NCI-H345 treated with DMSO at 0.1 percent for 48 hours (cell line): Measurements from ENCODE around the gene ADIG.
"Not testable (repeated sequence)": the region's sequence is repeated elsewhere in the genome, so short reads cannot be mapped to it uniquely, and the experiment has no call there.

Experiments used
- DNase-seq: peaks from one replicate; lab custom pipeline; 2025; ENCODE audit not compliant: unreplicated experiment; lab: John Stamatoyannopoulos, UW

The ADIG gene

DNA sequence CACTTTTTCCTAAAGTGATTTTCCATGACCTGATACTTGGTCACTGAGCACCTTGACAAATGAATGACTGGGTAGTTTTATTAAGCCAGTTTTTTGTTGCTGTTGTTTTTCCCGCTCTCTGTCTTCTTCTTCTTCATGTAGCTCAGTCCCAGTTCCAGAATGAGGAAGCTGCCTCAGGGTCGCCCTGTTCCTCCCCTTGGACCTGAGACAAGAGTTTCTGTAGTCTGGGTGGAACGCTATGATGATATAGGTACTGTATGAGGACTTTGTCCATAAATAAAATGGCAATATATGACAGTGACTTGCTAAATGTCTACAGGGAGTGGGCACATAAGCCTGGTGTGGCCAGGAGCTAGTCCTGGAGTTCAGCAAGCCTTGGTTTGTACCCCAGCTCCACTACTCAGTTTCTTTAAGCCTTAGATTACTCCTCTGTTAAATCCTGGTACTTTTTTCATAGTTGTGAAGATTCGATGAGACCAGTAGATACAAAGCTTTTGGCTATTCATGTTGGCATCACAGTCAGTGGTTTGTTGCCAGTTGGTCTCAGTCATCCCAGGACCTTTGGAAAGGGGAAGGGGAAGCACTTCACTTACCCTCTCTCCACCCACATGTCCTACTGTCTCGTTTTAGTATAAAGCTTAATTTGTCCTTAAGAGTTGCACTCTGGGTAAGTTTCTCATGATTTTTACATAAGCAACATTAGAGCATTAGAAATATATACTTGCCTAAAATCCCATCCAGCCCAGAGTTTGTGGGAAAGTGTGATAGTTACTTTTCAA is 11.1 kb upstream of the ADIG start:
- DNase-seq: no peak

GRCh38 chr20:38573413-38573812 is 7.6 kb upstream of the ADIG start:
- no peak for DNase-seq

DNA sequence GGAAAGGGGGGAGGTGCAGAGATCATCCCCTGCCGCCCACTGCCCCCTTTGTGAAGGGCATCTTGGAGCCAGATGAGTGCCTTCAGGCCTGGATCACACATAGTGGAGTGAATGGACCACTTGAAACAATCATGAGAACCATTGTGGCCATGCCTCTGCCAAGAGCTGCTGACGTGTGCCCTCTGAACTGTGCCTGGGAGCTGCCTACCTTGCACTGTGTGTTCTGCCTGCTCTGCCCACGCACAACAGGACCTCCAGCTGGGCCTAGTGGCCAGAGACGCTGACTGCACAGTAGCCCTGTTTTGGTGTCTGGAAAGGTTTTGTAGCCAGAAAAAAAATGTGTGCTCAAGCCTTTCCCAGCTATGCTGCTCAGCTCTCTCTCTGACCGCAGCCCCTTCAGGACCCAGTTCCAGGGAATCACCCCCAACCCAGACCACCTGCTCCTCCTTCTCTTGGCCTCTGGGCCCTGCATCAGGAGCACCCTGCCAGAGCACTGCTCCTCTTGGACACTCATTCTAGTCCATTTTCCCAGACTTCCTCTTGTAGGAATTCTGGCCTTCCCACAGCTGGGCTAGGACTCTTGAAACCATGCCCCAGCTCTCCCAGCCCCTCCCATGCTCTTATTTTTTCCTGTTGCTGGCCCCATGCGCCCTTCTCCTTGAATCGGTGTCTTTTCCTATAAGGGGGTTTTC is 1.6 kb upstream of the ADIG start:
- DNase-seq: no peak

DNA sequence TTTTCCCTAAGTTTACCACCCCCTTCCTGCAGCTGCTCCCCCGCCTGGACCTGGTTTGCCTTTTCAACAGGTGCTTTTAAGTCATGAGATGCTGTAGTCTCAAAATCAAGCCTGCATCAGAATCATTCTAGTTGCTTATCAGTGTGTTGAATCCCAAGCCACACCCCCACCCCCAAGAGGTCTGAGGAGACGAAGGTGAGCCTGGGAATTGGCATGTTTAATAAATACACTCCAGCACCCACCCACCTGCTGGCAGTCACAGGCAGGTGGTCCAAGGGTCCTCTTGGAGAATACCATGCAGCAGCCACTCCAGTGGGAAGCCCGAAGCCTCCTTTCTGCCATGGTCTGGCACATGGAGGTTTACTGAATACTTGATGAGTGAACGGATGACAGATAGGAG is 1.1 kb upstream of the ADIG start:
- DNase-seq: no peak

DNA sequence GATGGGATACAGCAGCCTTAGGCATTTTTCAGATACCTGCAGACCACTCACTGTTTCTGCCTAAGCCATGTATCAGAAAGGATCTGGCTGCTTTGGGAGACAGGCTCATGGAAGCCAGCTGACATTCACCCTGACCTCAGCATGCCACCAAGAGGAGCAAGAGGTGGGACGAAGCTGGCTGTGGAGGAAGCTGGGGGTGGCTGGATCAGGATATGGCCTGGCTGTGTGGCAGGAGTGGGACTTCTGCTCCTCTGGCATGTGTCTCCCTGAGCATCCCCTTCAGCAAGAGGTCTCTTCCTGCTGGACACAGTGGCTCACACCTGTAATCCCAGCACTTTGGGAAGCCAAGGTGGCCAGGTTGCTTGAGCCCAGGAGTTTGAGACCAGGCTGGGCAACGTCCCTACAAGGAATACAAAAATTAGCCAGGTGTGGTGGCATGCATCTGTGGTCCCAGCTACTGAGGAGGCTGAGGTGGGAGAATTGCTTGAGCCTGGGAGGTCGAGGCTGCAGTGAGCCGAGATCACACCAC is 897 bp downstream of the ADIG start:
- no peak for DNase-seq

DNA sequence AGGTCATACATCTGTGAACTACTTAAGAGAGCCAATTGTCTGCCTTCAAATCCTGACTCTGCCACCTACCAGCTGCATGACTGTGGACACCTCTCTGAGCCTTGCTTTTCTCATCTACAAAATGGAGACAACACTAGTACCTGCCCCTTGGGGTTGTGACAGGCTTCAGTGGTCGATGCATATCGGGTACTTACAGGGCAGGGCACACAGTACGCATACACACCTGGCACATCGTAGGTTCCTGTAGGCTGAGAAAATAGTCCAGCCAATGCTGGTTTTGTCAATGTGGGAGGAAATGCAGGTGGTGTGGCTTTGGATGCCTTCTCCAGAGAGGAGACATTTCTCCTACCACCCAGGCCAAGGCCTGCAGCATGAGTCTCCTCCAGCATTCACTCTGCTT is 2.3 kb downstream of the ADIG start:
- no peak for DNase-seq

DNA sequence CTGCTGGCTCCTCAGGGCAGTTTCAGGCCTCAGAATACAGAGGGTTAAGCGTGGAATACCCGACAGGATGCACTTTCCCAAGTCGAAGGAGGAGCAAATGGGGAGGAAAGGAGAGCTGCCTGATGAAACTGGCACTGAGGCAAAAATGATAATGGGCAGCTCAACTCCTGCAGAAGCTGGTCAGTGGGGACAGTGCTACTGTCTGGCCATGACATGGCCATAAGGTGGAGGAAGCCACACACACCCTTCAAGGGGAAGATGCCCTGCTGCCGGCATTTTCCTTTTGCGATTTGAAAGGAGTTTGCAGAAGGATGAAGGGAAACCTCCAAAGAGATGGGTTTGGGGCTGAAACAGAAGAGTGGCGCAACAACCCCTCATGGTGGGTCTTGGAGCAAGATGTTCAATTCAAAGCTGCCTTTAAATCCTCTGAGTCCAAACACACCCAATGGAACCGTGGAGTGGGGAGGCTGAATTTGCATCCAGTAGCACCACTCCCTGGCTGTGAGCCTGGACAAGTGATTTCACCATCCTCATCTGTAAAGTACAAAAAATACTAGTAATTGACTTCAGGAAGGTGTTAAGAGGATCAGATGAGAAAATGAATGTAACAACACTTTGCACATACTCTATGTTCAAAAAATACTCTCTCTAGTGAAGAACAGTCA is 3.2 kb downstream of the ADIG start:
- DNase-seq: no peak

DNA sequence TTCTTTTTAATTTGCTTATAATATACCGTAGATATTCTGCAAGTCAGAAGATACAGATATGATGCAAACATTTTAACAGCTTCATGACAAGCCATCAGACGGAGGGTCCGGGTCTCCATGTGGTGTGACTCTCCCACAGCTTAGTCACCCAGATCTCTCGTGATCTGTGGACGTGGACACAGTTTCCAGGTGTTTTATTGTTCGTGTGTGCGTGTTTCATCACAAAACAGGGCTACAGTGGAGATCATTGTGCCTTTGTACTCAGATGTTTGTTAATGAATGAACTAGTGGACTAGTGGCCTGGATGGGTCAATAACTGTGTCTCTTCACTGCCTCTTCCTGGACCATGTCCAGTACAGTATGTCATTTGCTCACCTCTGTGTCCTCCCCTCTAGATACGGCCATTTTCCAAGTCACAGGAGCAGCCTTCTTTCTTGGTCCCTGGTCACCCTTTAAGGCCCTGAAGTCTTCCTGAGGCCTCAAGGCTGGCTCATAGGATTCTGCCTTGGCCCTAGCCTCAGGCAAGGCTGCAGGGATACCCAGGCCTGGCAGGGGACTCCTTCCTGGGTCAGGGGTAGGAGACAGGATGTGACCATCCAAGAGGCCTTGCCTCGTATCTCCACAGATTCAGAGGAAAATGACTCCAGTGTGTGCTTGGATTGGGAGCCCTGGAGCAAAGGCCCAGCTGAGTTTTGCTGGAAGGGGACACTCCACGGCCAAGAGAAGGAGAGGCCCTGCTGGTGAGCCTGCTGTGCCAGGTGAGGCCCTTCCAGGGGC is 4.6 kb downstream of the ADIG start:
- no peak for DNase-seq

- no peak for DNase-seq
These were observed 5.2 kb downstream of the ADIG start for GRCh38 chr20:38586181-38586525.

- no peak for DNase-seq
These were observed 7.3 kb downstream of the ADIG start for GRCh38 chr20:38588303-38588702.

- DNase-seq: no peak
These were observed 8.4 kb downstream of the ADIG start for GRCh38 chr20:38589351-38589750.

GRCh38 chr20:38589967-38590675 is 9.1 kb downstream of the ADIG start:
- DNase-seq: no peak

- no peak for DNase-seq
These were observed 9.9 kb downstream of the ADIG start for GRCh38 chr20:38590676-38591473.

GRCh38 chr20:38591474-38592410 is 10.7 kb downstream of the ADIG start:
- DNase-seq: no peak

- DNase-seq: not testable (repeated sequence)
These were observed 11.4 kb downstream of the ADIG start for GRCh38 chr20:38592411-38592790.

DNA sequence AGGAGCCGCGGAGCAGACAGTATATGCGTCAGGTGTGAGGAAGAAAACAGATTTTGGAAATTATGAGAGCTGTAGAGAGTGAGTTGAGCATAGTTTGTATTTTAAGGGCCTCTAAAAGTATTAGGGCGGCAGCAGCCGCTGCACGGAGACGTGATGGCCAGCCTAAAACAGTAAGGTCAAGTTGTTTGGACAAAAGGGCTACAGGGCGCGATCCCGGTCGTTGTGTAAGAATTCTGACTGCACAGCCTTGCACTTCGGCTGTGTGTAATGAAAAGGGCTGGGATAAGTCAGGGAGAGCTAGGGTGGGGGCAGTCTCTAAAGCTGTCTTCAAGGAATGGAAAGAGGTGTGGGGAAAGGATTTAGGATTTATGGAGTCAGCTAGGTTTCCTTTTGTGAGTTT is 13.3 kb downstream of the ADIG start:
- DNase-seq: not testable (repeated sequence)

- DNase-seq: not testable (repeated sequence)
These were observed 14.9 kb downstream of the ADIG start for GRCh38 chr20:38595886-38596285.

GRCh38 chr20:38599410-38599882 is 18.4 kb downstream of the ADIG start:
- no peak for DNase-seq

DNA sequence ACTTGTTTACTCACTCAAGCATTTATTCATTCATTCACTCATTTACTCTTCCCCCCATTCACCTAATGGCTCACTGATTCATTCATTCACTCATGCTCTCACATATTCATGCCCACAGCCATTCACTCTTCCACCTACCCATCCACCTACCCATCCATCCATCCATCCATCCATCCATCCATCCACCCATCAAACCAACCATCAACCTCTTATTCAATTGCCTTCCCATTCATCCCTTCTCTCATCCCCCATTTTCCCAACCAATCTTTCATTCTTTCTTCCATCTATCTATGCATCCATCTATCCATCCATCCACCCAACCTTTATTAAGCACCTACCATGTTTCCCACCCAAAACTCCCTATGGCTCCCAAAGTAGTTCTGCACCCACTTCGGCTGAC is 19.1 kb downstream of the ADIG start:
- DNase-seq: no peak
